GM10248 (cell line): ENCODE measurements around the gene SLK.

Experiments used
- CTCF ChIA-PET: fragments of 300-600 bp; sonication (Branson Sonifier 250); formaldehyde crosslinking; extraction: SDS; loops from one replicate; lab custom pipeline; 2021; ENCODE audit warnings: antibody characterized with exemption; lab: Yijun Ruan, JAX
- POLR2A ChIA-PET: fragments of 350-650 bp; sonication (Branson Sonifier 250); formaldehyde crosslinking; extraction: SDS; loops from one replicate; lab custom pipeline; 2020; ENCODE audit warnings: antibody characterized with exemption; lab: Yijun Ruan, JAX
- DNase-seq: peaks from one replicate; pipeline ENCODE4 v3.0.0; 2012; ENCODE audit errors: extremely low spot score
- CTCF ChIP-seq: IDR thresholded peaks from 2 replicates; pipeline ENCODE4 v1.5.1; 2012; ENCODE audit warnings: mild to moderate bottlenecking, low read depth; ENCODE audit errors: extremely low read depth, missing control alignments, control extremely low read depth

Gene SLK

GRCh38 chr10:103966671-103967447, at the start of gene SLK:
SLK (plus strand) TSS chr10:103967140; CDS start chr10:103967746, 606 bp downstream.
- ChIA-PET CTCF (interaction anchor here (1.1 to 1.9 kb wide), 3 partner anchors 12 to 155 kb away, joined by 3 to 4 read pairs (median 3); no protein-coding TSS in a partner anchor), POLR2A (no interaction called here)
- peak; percentile 92 for DNase-seq
- no peak for TF ChIP-seq CTCF

DNA sequence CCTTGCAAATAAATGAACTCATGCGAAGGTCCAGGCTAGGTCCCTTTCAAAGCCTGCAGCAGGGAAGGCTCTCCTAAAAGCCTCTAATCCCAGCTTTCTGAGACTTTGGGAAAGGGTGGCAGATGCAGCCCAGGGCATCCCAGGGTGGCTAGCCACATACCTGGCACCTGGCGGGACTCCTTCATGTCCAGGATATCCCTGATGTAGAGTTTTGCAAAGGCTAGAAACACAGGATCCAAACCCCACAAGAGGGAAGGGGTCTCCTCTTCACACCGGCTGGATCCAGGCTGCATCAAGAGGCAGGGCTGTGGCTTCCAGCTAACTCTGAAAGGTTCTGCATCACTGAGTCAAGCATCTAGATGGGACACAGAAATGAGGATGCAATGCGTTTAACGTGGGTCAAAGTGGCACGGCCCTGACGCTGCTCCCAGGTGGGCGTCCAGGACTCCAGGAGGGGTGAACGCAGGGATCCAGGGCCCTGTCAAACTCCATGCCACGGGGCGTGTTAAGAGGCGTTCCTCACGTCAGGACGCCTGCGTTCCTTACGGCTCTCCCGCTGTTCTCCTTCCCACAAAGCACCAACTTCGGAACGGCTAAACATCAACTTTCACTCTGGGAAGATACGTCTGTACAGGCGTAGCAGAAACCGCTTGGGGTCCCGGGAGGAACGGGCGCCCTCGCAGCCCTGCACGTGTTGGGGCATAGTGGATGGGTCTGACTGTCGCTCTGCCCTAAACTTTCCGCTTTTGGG, 49.5 kb upstream of the SLK start:
- POLR2A ChIA-PET: interaction anchor here (0.6 kb wide), 1 partner anchor 46 kb away, joined by 4 read pairs; no protein-coding TSS in a partner anchor
- CTCF ChIA-PET: interaction anchor here (1.1 to 2.0 kb wide), 2 partner anchors 11 to 203 kb away, joined by 3 to 6 read pairs; no protein-coding TSS in a partner anchor
- no peak for TF ChIP-seq CTCF
- DNase-seq: peak; percentile 22

DNA sequence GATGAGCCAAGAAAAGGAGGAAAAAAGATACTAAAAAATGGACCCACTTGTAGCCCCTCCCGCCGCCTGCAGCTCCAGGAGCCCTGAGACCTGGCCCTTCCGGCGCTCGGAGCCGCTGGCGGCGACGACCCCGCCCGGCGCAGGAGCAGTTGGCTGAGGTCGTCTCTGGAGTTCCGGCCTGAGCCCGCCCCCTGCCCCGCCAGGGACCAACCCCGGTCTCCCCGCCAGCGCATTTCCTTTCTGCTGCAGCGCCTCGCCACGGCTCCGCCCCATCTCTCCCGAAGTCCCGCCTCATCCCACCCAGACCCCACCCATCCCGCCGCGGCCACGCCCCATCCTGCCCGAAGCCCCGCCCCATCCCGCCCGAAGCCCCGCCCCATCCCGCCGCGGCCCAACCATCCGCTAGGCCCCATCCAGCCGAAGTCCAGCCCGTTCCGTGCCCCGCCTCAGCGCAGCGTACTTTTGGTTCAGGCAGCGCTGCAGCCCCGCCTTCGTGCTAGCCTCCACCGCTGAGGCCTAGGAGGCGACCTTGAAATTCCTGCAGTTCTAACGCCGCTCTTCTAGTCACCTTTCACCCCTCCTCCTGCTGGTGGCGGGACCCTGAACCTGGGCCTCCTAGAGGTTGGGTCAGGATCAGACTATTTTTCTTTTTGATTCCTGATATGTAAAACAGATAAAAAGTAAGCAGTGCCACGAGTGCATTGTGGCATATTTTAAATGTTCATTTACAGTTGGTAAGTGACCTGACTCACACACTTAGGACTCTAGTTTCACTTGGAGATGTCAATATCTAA, 48.7 kb upstream of the SLK start, which contains the start of gene STN1:
Gene STN1 (minus strand): TSS at position 132 of the 794 bp plus-strand sequence. CDS start 590 bp downstream, outside the sequence.
- ChIA-PET POLR2A (no interaction called here), CTCF (interaction anchor here (1.1 to 2.0 kb wide), 2 partner anchors 10 to 203 kb away, joined by 3 to 6 read pairs; no protein-coding TSS in a partner anchor)
- TF ChIP-seq CTCF: no peak
- DNase-seq: peak; percentile 98

DNA sequence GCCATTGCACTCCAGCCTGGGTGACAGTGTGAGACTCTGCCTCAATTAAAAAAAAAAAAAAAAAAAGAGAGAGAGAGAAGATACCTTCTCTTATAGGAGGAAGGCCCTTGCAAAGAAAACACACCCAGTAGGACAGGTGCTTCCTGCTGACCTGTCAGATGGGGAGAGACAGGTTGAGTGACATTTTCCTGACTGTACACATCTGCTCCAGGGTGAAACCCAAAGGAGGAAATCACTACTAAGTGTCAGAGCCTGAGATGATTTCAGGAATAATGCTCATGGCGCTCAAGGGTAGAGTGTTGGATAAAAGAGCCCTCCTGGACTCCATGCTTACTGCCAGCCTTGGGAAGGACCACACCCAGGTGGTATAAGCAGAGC, 47.3 kb upstream of the SLK start:
- ChIA-PET CTCF (no interaction called here), POLR2A (no interaction called here)
- TF ChIP-seq CTCF: no peak
- DNase-seq: no peak

DNA sequence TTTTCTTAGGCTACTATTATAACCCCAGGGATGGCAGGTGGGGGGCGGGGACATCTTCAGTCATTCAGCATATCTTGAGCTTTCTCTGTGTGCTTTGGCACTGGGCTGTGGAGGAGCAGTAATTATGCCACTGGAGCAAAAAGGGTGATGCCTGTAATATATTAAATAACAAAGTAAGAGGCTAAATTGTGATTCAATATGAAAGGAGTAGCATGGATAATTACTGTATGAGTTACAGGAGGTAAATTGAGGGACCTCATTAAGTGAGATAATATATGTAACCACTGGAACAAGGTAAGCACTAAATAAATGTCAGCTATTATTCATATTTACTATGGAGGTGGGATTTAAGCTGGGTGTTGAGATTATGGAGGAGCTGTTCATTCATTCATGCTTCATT, 45.7 kb upstream of the SLK start:
- CTCF ChIA-PET: interaction anchor here (0.9 to 1.8 kb wide), 8 partner anchors 11 to 209 kb away, joined by 3 to 7 read pairs (median 4); partner anchors contain the start of gene SFR1
- DNase-seq: no peak
- TF ChIP-seq CTCF: no peak
- POLR2A ChIA-PET: no interaction called here
